ENCODE data around the gene BCL2L2.

BCL2L2 gene

DNA sequence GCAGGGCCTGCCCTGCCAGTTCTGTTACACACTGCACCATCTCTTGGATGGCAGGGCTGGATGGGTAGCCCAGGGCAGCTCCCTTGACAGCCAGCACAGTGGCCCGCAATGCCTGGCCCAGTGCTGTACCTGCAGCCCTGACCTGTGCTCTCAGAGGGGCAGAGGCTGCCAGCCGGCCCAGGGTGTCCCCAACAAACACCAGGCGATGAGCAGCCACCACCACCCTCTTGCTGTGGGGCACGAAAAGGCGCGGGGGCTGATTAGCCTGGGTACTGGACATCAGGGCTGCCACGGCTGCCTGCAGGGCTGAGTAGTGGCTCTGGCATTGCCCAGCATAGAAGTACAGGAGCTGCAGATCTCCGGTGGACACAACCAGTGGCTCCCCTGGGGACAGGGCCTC lies 50.6 kb downstream of the BCL2L2 start:
- DNase-seq, result no peak

DNA sequence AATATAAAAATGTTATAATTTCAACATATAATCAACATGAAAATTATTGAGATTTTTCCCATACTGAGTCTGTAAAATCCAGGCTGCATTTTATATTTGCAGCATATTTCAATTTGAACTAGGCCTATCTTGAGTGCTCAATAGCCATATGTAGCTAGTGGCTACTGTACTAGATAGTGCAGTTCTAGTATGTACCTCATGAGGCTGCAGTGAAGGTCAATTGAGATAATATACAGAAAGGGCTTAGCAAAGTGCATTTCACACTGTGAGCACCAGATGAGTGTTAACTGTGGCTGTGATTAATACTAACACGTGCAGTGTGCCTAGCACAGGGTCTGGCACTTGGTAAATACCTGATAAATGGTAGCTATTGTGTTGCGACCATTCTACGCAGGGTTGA lies 51.4 kb downstream of the BCL2L2 start:
- no peak for DNase-seq

- DNase-seq, result no peak
Measured at GRCh38 chr14:23358553-23359166, 52.0 kb downstream of the BCL2L2 start.

DNA sequence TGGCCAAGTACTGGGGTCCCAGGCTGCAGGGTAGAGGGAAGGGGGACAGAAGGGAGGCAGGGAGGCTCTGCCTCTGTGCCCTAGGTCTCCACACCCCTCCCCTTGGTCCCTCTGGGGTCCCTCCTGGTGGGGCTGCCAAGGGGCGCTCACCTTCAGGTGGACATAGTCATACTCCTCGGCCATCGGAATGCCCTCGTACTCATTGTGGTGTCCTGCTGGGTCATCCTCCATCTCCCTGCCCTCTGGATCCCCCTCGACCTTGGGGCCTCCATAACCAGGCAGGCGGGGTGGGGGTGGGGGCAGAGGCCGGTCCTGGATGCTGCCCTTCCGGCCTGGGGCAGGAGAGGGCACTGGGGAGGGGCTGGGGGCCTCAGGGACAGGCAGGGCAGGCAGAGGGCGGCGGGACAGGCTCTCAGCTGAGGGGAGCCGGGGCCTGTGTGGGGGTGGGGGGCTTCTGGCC lies 52.6 kb downstream of the BCL2L2 start:
- no peak for DNase-seq

DNA sequence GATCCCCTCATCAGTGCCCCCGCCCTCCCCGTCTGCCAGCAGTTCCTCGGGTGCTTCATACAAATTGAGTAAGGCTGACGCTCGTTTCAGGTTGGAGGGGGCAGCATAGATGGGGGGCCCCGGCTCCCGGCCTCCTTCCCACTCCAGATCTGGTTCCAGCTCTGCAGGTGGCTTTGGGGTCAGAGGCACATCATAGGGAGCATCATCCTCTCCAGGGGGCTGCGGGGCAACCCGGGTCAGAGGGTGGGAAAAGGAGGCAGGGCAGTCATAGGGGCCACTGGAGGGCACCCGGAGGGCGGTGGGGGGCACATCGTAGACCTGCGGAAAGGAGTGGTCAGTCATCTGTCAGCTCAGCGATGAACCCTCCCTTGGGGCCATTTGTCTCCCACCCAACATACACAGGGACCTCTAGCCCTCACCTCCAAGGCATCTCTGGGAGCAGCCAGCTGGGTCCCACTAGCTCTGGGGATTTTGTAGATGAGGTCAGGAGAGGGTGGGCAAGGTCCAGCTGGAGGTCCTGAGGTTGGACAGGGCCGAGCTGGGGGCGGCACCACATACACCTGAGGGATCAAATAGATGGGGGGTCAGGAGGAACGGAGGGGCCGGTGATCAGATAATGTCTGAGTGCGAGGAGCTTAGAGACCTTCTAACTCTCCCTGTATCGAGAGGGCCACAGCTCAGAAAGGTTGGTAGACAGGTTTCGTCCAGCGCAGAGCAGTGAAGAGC lies 53.3 kb downstream of the BCL2L2 start:
- DNase-seq, result no peak

DNA sequence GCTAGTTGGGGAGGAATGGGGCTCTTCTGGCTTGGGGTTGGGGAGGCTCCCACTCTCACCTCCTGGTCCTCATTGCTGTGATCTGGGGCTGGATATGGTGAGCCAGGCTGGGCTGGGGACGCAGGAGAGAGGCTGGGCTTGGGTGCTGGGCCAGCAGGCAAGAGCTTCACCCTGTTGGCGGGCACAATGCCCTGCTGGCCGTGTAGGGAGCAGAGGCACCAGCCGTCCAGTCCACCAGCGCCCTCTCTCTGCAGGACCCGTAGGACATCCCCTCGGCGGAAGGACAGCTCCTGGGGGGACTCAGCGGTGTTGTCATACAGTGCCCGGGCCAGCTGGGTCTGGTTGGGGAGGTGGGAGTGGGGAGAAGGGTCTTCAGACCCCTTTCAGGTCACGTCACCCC lies 53.9 kb downstream of the BCL2L2 start:
- DNase-seq, result no peak

DNA sequence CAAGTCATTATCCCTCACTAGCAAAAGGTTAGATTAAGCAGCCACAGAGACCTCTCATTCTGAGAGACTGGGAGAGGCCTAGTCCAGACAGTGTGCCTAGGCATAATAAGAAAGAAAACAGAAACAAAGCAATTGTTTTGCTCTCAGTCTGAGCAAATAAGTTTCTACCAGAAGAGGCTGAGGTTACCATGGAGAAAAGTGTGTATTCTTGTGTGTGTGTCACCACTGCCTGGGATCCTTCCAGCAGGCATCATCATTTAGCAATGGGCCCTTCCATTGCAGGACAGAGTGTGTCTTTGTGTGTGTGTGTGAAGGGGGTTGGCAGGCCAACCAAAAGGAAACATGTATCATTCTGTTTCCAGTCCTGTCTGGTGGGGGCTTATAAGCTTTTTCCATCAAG lies 54.7 kb downstream of the BCL2L2 start:
- no peak for DNase-seq

Data from stimulated activated CD4-positive, alpha-beta T cell treated with anti-CD3 and anti-CD28 coated beads, Interleukin-2, amount 100 ng/mL, for 48 hours (primary cell).